Measurements from ENCODE around the gene TMEM229B.

The TMEM229B gene

GRCh38 chr14:67505254-67505653 is 16.7 kb upstream of the TMEM229B start:
- Mint-ChIP-seq H3K9me3 (no peaks in the 10 kb centered on the region), H3K36me3 (ENCODE audit: low read depth) (no peaks in the 10 kb centered on the region), H3K4me3 (no peak overlapping the region), H3K4me1 (no peaks in the 10 kb centered on the region), H3K27ac (no peak overlapping the region), H3K27me3 (ENCODE audit: low read depth, poor library complexity) (peaks cover 47% of the 10 kb centered on the region)
- TF ChIP-seq, protein P1, sequence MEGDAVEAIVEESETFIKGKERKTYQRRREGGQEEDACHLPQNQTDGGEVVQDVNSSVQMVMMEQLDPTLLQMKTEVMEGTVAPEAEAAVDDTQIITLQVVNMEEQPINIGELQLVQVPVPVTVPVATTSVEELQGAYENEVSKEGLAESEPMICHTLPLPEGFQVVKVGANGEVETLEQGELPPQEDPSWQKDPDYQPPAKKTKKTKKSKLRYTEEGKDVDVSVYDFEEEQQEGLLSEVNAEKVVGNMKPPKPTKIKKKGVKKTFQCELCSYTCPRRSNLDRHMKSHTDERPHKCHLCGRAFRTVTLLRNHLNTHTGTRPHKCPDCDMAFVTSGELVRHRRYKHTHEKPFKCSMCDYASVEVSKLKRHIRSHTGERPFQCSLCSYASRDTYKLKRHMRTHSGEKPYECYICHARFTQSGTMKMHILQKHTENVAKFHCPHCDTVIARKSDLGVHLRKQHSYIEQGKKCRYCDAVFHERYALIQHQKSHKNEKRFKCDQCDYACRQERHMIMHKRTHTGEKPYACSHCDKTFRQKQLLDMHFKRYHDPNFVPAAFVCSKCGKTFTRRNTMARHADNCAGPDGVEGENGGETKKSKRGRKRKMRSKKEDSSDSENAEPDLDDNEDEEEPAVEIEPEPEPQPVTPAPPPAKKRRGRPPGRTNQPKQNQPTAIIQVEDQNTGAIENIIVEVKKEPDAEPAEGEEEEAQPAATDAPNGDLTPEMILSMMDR (IDR thresholded peaks at IDR 0.05) = no peak
- DNase-seq = no peak

DNA sequence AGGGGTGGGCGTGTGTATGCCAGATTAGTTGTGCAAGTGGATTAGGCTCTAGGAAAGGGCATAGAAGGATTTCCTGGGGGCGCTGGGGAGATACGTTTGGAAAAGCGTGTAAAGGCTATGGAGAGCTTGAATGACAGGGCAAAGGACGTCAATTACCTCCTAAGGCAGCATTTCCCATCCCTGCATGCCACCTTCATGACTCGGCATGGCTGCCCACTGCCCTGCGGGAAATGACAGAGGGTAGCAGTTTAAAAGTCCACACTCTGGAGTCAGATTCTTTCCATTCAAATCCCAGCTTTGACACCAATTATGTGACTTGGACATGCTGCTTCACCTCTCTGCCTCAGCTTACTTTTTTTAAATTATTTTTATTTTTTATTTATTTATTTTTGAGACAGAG is 14.8 kb upstream of the TMEM229B start:
- TF ChIP-seq, protein P1 (IDR thresholded peaks at IDR 0.05) = no peak
- DNase-seq = no peak
- Mint-ChIP-seq H3K27me3 (ENCODE audit: low read depth, poor library complexity) (peaks cover 38% of the 10 kb centered on the region), H3K4me1 (no peaks in the 10 kb centered on the region), H3K4me3 (no peak overlapping the region), H3K36me3 (ENCODE audit: low read depth) (no peaks in the 10 kb centered on the region), H3K27ac (no peak overlapping the region), H3K9me3 (no peaks in the 10 kb centered on the region)

- H3K27me3 Mint-ChIP-seq (ENCODE audit: low read depth, poor library complexity) = peaks cover 38% of the 10 kb centered on the region
- no peak for DNase-seq
- no peaks in the 10 kb centered on the region for H3K9me3 Mint-ChIP-seq
- H3K36me3 Mint-ChIP-seq (ENCODE audit: low read depth) = no peaks in the 10 kb centered on the region
- no peak overlapping the region for H3K4me3 Mint-ChIP-seq
- no peak overlapping the region for H3K27ac Mint-ChIP-seq
- TF ChIP-seq, protein P1 (IDR thresholded peaks at IDR 0.05) = no peak
- no peaks in the 10 kb centered on the region for H3K4me1 Mint-ChIP-seq
Measured at GRCh38 chr14:67502867-67503266, 14.3 kb upstream of the TMEM229B start.

DNA sequence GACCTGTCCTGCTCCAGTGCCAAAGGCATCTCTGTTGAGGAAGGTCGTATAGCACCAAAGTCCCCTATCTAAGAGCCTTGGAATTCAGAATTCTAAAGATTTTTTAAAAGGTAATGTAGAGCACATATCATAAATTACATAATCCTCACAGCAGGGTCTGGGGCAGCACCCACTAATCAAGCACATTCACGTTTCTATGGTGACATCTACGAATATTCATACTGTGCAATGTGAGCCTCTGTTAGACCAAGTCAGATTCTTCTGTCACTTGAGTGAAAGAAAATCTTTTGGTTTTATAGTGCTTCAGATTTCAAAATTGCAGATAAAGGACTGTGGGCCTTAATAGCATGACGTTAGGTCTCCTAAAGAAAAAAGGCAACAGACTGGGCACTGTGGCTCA is 13.1 kb upstream of the TMEM229B start:
- no peak overlapping the region for H3K27ac Mint-ChIP-seq
- TF ChIP-seq, protein P1 (IDR thresholded peaks at IDR 0.05) = no peak
- H3K4me3 Mint-ChIP-seq = no peak overlapping the region
- no peaks in the 10 kb centered on the region for H3K4me1 Mint-ChIP-seq
- peaks cover 34% of the 10 kb centered on the region for H3K27me3 Mint-ChIP-seq (ENCODE audit: low read depth, poor library complexity)
- no peak for DNase-seq
- H3K36me3 Mint-ChIP-seq (ENCODE audit: low read depth) = no peaks in the 10 kb centered on the region
- H3K9me3 Mint-ChIP-seq = no peaks in the 10 kb centered on the region

- no peaks in the 10 kb centered on the region for H3K4me1 Mint-ChIP-seq
- peaks cover 31% of the 10 kb centered on the region for H3K27me3 Mint-ChIP-seq (ENCODE audit: low read depth, poor library complexity)
Measured at GRCh38 chr14:67500981-67501380, 12.5 kb upstream of the TMEM229B start.

GRCh38 chr14:67497716-67498115 is 9.2 kb upstream of the TMEM229B start:
- Mint-ChIP-seq H3K27me3 (ENCODE audit: low read depth, poor library complexity) (peaks cover 22% of the 10 kb centered on the region), H3K27ac (no peak overlapping the region), H3K4me3 (no peak overlapping the region), H3K4me1 (no peaks in the 10 kb centered on the region), H3K36me3 (ENCODE audit: low read depth) (no peaks in the 10 kb centered on the region), H3K9me3 (peaks cover 12% of the 10 kb centered on the region)
- TF ChIP-seq, protein P1 (IDR thresholded peaks at IDR 0.05) = no peak
- DNase-seq = no peak

More at GRCh38 chr14:67500981-67501380, 12.5 kb upstream of the TMEM229B start:
- Mint-ChIP-seq H3K9me3 (no peaks in the 10 kb centered on the region), H3K4me3 (no peak overlapping the region), H3K36me3 (ENCODE audit: low read depth) (no peaks in the 10 kb centered on the region), H3K27ac (no peak overlapping the region)
- TF ChIP-seq, protein P1 (IDR thresholded peaks at IDR 0.05) = no peak
- no peak for DNase-seq

Data from nephron progenitor cell (in vitro differentiated cells).